RWPE2 (cell line): ENCODE measurements around the gene SLC24A3.

ENCODE experiments used
- ATAC-seq: fragments of 200-7000 bp; cut with Tn5 transposase; 3 replicates; pipeline ENCODE4 v1.9.1; 2021; ENCODE audit warnings: low read depth
- DNase-seq: peaks from one replicate; pipeline ENCODE4 v3.0.0-alpha.2; 2020; ENCODE audit warnings: low spot score
- H3K27ac ChIP-seq: fragments of 450-650 bp; 2 replicates; pipeline ENCODE4 v1.5.1; 2017; ENCODE audit warnings: mild to moderate bottlenecking; ENCODE audit not compliant: poor library complexity, severe bottlenecking
- H3K27me3 ChIP-seq: fragments of 250-450 bp; sonication (Bioruptor Pico); 2 replicates; pipeline ENCODE4 v1.5.1; 2021; ENCODE audit warnings: mild to moderate bottlenecking, moderate library complexity; ENCODE audit not compliant: insufficient read depth, poor library complexity, severe bottlenecking
- H3K36me3 ChIP-seq: fragments of 250-450 bp; sonication (Bioruptor Pico); 2 replicates; pipeline ENCODE4 v1.5.1; 2020; ENCODE audit warnings: low read depth, mild to moderate bottlenecking, moderate library complexity
- H3K4me1 ChIP-seq: fragments of 250-450 bp; sonication (Bioruptor Pico); 2 replicates; pipeline ENCODE4 v1.5.1; 2021; ENCODE audit warnings: mild to moderate bottlenecking, moderate library complexity; ENCODE audit not compliant: insufficient read depth, poor library complexity, severe bottlenecking
- H3K4me3 ChIP-seq: fragments of 250-450 bp; sonication (Bioruptor Pico); 2 replicates; pipeline ENCODE4 v1.5.1; 2021; ENCODE audit warnings: mild to moderate bottlenecking, moderate library complexity; ENCODE audit not compliant: severe bottlenecking
- H3K9me3 ChIP-seq: fragments of 250-450 bp; sonication (Bioruptor Pico); 2 replicates; pipeline ENCODE4 v1.5.1; 2021; ENCODE audit warnings: mild to moderate bottlenecking, moderate library complexity; ENCODE audit not compliant: severe bottlenecking
- CTCF ChIP-seq: fragments of 450-650 bp; IDR thresholded peaks from one replicate; pipeline ENCODE4 v1.5.1; 2017; ENCODE audit warnings: mild to moderate bottlenecking, moderate library complexity; ENCODE audit not compliant: poor library complexity, severe bottlenecking

The SLC24A3 gene

GRCh38 chr20:19506021-19506420, 293.6 kb downstream of the SLC24A3 start:
- ATAC-seq, result no peak
- H3K9me3 ChIP-seq, result no peaks in the 10 kb centered on the region
- TF ChIP-seq CTCF, result no peak

GRCh38 chr20:19508449-19508848, 296.0 kb downstream of the SLC24A3 start:
- DNase-seq (no peak), ATAC-seq (no peak)

More at GRCh38 chr20:19506021-19506420, 293.6 kb downstream of the SLC24A3 start:
- Histone ChIP-seq H3K4me3 (no peak overlapping the region), H3K36me3 (no peaks in the 10 kb centered on the region), H3K4me1 (no peaks in the 10 kb centered on the region), H3K27me3 (no peaks in the 10 kb centered on the region), H3K27ac (no peak overlapping the region)
- DNase-seq, result no peak

DNA sequence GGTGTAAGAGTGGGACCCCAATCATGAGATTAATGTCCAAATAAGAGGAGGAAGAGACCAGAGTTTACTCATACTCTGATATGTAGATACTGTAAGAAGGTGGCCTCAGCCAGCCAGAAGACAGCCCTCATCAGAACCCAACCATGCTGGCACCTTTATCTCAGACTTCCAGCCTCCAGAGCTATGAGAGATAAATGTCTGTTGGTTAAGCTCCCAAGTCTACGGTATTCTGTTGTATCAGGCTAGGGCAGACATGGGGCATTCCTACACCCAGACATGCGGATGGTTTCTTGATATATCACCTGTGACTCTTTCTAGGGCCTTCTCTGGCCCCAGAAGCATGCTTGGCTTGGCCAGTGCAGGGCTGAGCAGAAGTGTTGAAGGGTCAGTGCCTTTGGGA, 298.2 kb downstream of the SLC24A3 start:
- DNase-seq (no peak), ATAC-seq (no peak)
- no peak for TF ChIP-seq CTCF
- no peaks in the 10 kb centered on the region for H3K27me3 ChIP-seq
- no peak overlapping the region for H3K27ac ChIP-seq
- H3K36me3 ChIP-seq, result no peaks in the 10 kb centered on the region
- no peak overlapping the region for H3K4me3 ChIP-seq
- H3K9me3 ChIP-seq, result no peaks in the 10 kb centered on the region
- no peaks in the 10 kb centered on the region for H3K4me1 ChIP-seq

More at GRCh38 chr20:19508449-19508848, 296.0 kb downstream of the SLC24A3 start:
- no peak for TF ChIP-seq CTCF
- Histone ChIP-seq H3K36me3 (no peaks in the 10 kb centered on the region), H3K4me3 (no peak overlapping the region), H3K4me1 (no peaks in the 10 kb centered on the region), H3K27me3 (no peaks in the 10 kb centered on the region), H3K27ac (no peak overlapping the region), H3K9me3 (no peaks in the 10 kb centered on the region)

DNA sequence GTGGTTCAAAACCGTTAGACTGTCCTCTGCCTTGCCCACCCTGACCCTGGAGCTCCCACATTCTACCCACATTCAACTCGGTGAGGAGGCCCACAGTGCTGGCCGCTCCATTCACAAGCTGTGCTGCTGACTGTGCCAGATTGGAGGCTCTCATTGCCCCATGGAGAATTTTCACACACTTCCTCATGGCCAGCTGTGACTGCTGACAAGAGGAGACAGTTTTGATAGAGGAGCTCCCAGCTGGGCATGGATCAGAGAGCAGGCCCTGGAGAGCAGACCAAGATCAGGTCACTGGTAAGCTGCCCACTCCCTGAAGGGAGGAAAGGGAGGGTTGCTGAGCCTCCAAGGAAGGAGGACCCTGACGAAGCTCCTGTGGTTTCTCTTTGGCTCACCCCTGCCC, 299.5 kb downstream of the SLC24A3 start:
- no peak for DNase-seq
- no peak overlapping the region for H3K4me3 ChIP-seq
- no peak for TF ChIP-seq CTCF
- no peak for ATAC-seq
- H3K4me1 ChIP-seq, result no peaks in the 10 kb centered on the region
- H3K36me3 ChIP-seq, result no peaks in the 10 kb centered on the region
- no peak overlapping the region for H3K27ac ChIP-seq
- no peaks in the 10 kb centered on the region for H3K9me3 ChIP-seq
- H3K27me3 ChIP-seq, result no peaks in the 10 kb centered on the region

- H3K4me3 ChIP-seq, result no peak overlapping the region
- DNase-seq, result no peak
- H3K27ac ChIP-seq, result no peak overlapping the region
- H3K9me3 ChIP-seq, result no peaks in the 10 kb centered on the region
- no peaks in the 10 kb centered on the region for H3K27me3 ChIP-seq
- no peaks in the 10 kb centered on the region for H3K4me1 ChIP-seq
- no peak for TF ChIP-seq CTCF
- no peaks in the 10 kb centered on the region for H3K36me3 ChIP-seq
- ATAC-seq, result no peak
Observed at GRCh38 chr20:19512886-19513677, 300.6 kb downstream of the SLC24A3 start.
